ENCODE results near the gene RASSF4.

The RASSF4 gene

GRCh38 chr10:44968500-44969400 lies 9.1 kb downstream of the RASSF4 start:
- POLR2A ChIA-PET: interaction anchor here (1.2 kb wide), 1 partner anchor 9 kb away, joined by 3 read pairs; the partner anchor contains the start of gene DEPP1
- H3K4me3 ChIP-seq (ENCODE audit: low read depth, low read length): no peak overlapping the region
- CTCF ChIA-PET: interaction anchor here (0.6 to 0.9 kb wide), 2 partner anchors 13 to 15 kb away, joined by 3 to 6 read pairs; no protein-coding TSS in a partner anchor
- TF ChIP-seq ZFP41 (tag by site-specific recombination; IDR thresholded peaks at IDR 0.05; ENCODE audit: borderline replicate concordance): no peak
- 0 out of 2 replicates have a peak, but pooled peaks have one; percentile 7 for TF ChIP-seq ZFHX2 (tag by site-specific recombination; conservative IDR thresholded peaks at IDR 0.05)
- TF ChIP-seq ZNF560 (tag by site-specific recombination; IDR thresholded peaks at IDR 0.05; ENCODE audit: borderline replicate concordance): no peak
- TF ChIP-seq ZNF2 (tag by site-specific recombination; IDR thresholded peaks at IDR 0.05): no peak
- TF ChIP-seq ZNF48 (tag by site-specific recombination; IDR thresholded peaks at IDR 0.05): 0 out of 2 replicates have a peak, but pooled peaks have one; percentile 67
- TF ChIP-seq MYNN (tag by site-specific recombination; IDR thresholded peaks at IDR 0.05; ENCODE audit: borderline replicate concordance): no peak
- TF ChIP-seq ZNF707 (tag by site-specific recombination; IDR thresholded peaks at IDR 0.05): no peak
- no peak for TF ChIP-seq ZNF23 (tag by site-specific recombination; IDR thresholded peaks at IDR 0.05; ENCODE audit: borderline replicate concordance)
- TF ChIP-seq BCL11B (tag by site-specific recombination; IDR thresholded peaks at IDR 0.05; ENCODE audit: low read depth): no peak
- TF ChIP-seq ZNF488 (tag by site-specific recombination; IDR thresholded peaks at IDR 0.05): no peak
- no peak for TF ChIP-seq ZNF558 (tag by site-specific recombination; IDR thresholded peaks at IDR 0.05)
- TF ChIP-seq ZNF133 (tag by site-specific recombination; IDR thresholded peaks at IDR 0.05): 0 out of 2 replicates have a peak, but pooled peaks have one; percentile 35
- peak; percentile 89 for TF ChIP-seq ZSCAN4 (tag by site-specific recombination; IDR thresholded peaks at IDR 0.05)
- TF ChIP-seq GLI2 (tag by site-specific recombination; IDR thresholded peaks at IDR 0.05; ENCODE audit: borderline replicate concordance, low read depth): no peak
- no peak for TF ChIP-seq ZNF10 (tag by site-specific recombination; IDR thresholded peaks at IDR 0.05)
- TF ChIP-seq ZNF18 (tag by site-specific recombination; IDR thresholded peaks at IDR 0.05): 0 out of 2 replicates have a peak, but pooled peaks have one; percentile 59
- TF ChIP-seq ZNF138 (tag by site-specific recombination; IDR thresholded peaks at IDR 0.05; ENCODE audit: borderline replicate concordance): no peak
- peak; percentile 55; the same call in 1 of the 2 replicates for TF ChIP-seq ZNF248 (tag by site-specific recombination; IDR thresholded peaks at IDR 0.05)
- no peak for TF ChIP-seq YY2 (tag by site-specific recombination; IDR thresholded peaks at IDR 0.05)
- peaks cover 8% of the 10 kb centered on the region; the same call in 1 of the 2 replicates for H3K4me1 ChIP-seq (ENCODE audit: control insufficient read depth, insufficient read depth, low read length)
- no peak overlapping the region for H3K27ac ChIP-seq (ENCODE audit: extremely low read depth, low read depth, low read length)
- H3K36me3 ChIP-seq (ENCODE audit: control insufficient read depth in 2 of 2, insufficient read depth in 1 of 2, low read length in 2 of 2): peaks cover 0 to 17% of the 10 kb centered on the region in 2 experiments; a peak in 1 of 3 replicates
- no peaks in the 10 kb centered on the region for H3K9me3 ChIP-seq (ENCODE audit: control insufficient read depth, insufficient read depth, low read depth, low read length)

- ChIA-PET POLR2A (interaction anchor here (0.8 kb wide), 1 partner anchor 13 kb away, joined by 3 read pairs; no protein-coding TSS in a partner anchor), CTCF (no interaction called here)
- Histone ChIP-seq H3K4me3 (ENCODE audit: low read depth, low read length) (no peak overlapping the region), H3K9me3 (ENCODE audit: control insufficient read depth, insufficient read depth, low read depth, low read length) (no peaks in the 10 kb centered on the region), H3K36me3 (ENCODE audit: control insufficient read depth in 2 of 2, insufficient read depth in 1 of 2, low read length in 2 of 2) (peaks cover 0 to 17% of the 10 kb centered on the region in 2 experiments; a peak in 1 of 3 replicates), H3K4me1 (ENCODE audit: control insufficient read depth, insufficient read depth, low read length) (no peaks in the 10 kb centered on the region), H3K27ac (ENCODE audit: extremely low read depth, low read depth, low read length) (no peak overlapping the region)
- TF ChIP-seq ZBTB20 (tag by site-specific recombination; IDR thresholded peaks at IDR 0.05) (no peak), ZNF692 (tag by site-specific recombination; IDR thresholded peaks at IDR 0.05) (no peak), HOXD13 (CRISPR knock-in tag; IDR thresholded peaks at IDR 0.05; ENCODE audit: borderline replicate concordance) (no peak), ZBTB44 (tag by site-specific recombination; IDR thresholded peaks at IDR 0.05) (no peak), ZNF157 (tag by site-specific recombination; IDR thresholded peaks at IDR 0.05) (no peak), ZNF571 (tag by site-specific recombination; IDR thresholded peaks at IDR 0.05) (no peak), ZNF580 (tag by site-specific recombination; IDR thresholded peaks at IDR 0.05) (no peak), ZNF248 (tag by site-specific recombination; IDR thresholded peaks at IDR 0.05) (no peak), ZFP37 (tag by site-specific recombination; IDR thresholded peaks at IDR 0.05) (no peak)
These were observed 10.3 kb downstream of the RASSF4 start for GRCh38 chr10:44969854-44970253.
